Aorta (tissue), 5 donors: ENCODE measurements around the gene SLC36A3. TPM values are rescaled to one million over a fixed set of nuclear protein-coding genes. Genes with fewer than 3 reads are reported as not detected.

Experiments used
- ATAC-seq: fragments of 200-7000 bp; cut with Tn5 transposase; one replicate; pipeline ENCODE4 v1.9.1; 2022; ENCODE audit warnings: moderate library complexity; ENCODE audit not compliant: low FRiP score
- DNase-seq, 2 donors: peaks; one replicate each; pipeline ENCODE4 v3.0.0-alpha.2; 2020
- H3K27ac ChIP-seq, 2 donors: one replicate each; pipeline ENCODE4 v1.5.1; 2013; ENCODE audit warnings: low read length in 2 of 2, mild to moderate bottlenecking in 2 of 2, moderate library complexity in 2 of 2, control low read depth in 1 of 2, inconsistent platforms in 1 of 2, low read depth in 1 of 2
- H3K27me3 ChIP-seq, 2 donors: one replicate each; pipeline ENCODE4 v1.6.1; 2013; ENCODE audit warnings: control low read depth in 1 of 2, low read length in 1 of 2, mild to moderate bottlenecking in 1 of 2, moderate library complexity in 1 of 2; ENCODE audit not compliant: insufficient read depth in 2 of 2, control insufficient read depth in 1 of 2
- H3K36me3 ChIP-seq, 2 donors: one replicate each; pipeline ENCODE4 v1.6.1; 2013; ENCODE audit warnings: control low read depth in 1 of 2, low read length in 1 of 2, mild to moderate bottlenecking in 1 of 2; ENCODE audit not compliant: insufficient read depth in 2 of 2, control insufficient read depth in 1 of 2
- H3K4me1 ChIP-seq, 2 donors: one replicate each; pipeline ENCODE4 v1.6.1; 2013; ENCODE audit warnings: low read length in 2 of 2, control low read depth in 1 of 2, mild to moderate bottlenecking in 1 of 2, moderate library complexity in 1 of 2; ENCODE audit not compliant: insufficient read depth in 2 of 2, control insufficient read depth in 1 of 2
- H3K4me3 ChIP-seq, 2 donors: one replicate each; pipeline ENCODE4 v1.5.1; 2013; ENCODE audit warnings: low read length in 2 of 2, control low read depth in 1 of 2, mild to moderate bottlenecking in 1 of 2
- H3K9me3 ChIP-seq: one replicate; pipeline ENCODE4 v1.6.1; 2013; ENCODE audit warnings: mild to moderate bottlenecking, low read length; ENCODE audit not compliant: control insufficient read depth
- WGBS, 2 donors: extraction: QIAGEN DNeasy Blood & Tissue Kit; methylation state at CpG; one replicate each; pipeline ENCODE4 v1.1.7; 2013; 5-methylcytosine and 5-hydroxymethylcytosine counted together
- intact Hi-C, 2 donors: fragments of 100-400 bp; cut with DNase I; formaldehyde crosslinking; loops; one replicate each; pipeline versions ENCODE4 v1.14.2 to v1.15.0; 2022
- polyA plus RNA-seq, 2 donors: library from polyadenylated mRNA; stranded (reverse); fragments of 200-250 nt; gene quantifications; one replicate each; pipeline ENCODE4 v1.2.3, GENCODE V29; 2013
- total RNA-seq, 2 donors: library from RNA; stranded (reverse); fragmentation: NEBNext Ultra II Directional; extraction: Animal tissue kit (Norgen Biotek cat#: 25700); gene quantifications; one replicate each; pipeline ENCODE4 v1.2.1, GENCODE V29; 2021
- donor health status: healthy with polysubstance abuse.
- donor health status: Bipolar disorder and iron deficiency.
- donor health status: DM: no; HTN: no; CAD: no.
- donor health status: DM: no; HTN: no; CAD: no.
- donor health status: DM: yes; HTN: yes; CAD: no.

SLC36A3 gene
- total and polyA plus RNA-seq, 4 donors = not detected

- DNase-seq (no peak), ATAC-seq (no peak)
- Histone ChIP-seq H3K27me3 (no peaks in the 10 kb centered on the region), H3K27ac (no peak overlapping the region), H3K36me3 (no peaks in the 10 kb centered on the region), H3K9me3 (no peaks in the 10 kb centered on the region), H3K4me1 (no peaks in the 10 kb centered on the region), H3K4me3 (no peak overlapping the region)
- intact Hi-C loops = no loop called here
- WGBS, 2 donors = 91 to 92% methylated on average over 8 of the region's 8 CpGs
These were observed 69.9 kb downstream of the SLC36A3 start for GRCh38 chr5:151233616-151234085.

GRCh38 chr5:151231359-151231758 is 72.2 kb downstream of the SLC36A3 start:
- Histone ChIP-seq H3K36me3 (no peaks in the 10 kb centered on the region), H3K27me3 (no peaks in the 10 kb centered on the region), H3K4me1 (no peaks in the 10 kb centered on the region), H3K4me3 (no peak overlapping the region), H3K9me3 (no peaks in the 10 kb centered on the region), H3K27ac (no peak overlapping the region)
- no peak for ATAC-seq
- no peak for DNase-seq
- intact Hi-C loops = no loop called here

GRCh38 chr5:151230048-151230680 is 73.4 kb downstream of the SLC36A3 start:
- Histone ChIP-seq H3K27me3 (no peaks in the 10 kb centered on the region), H3K4me1 (no peaks in the 10 kb centered on the region), H3K9me3 (no peaks in the 10 kb centered on the region), H3K36me3 (no peaks in the 10 kb centered on the region), H3K4me3 (no peak overlapping the region), H3K27ac (no peak overlapping the region)
- 58 to 66% methylated on average over 6 of the region's 6 CpGs for WGBS, 2 donors
- no peak for ATAC-seq
- intact Hi-C loops = no loop called here
- no peak for DNase-seq

DNA sequence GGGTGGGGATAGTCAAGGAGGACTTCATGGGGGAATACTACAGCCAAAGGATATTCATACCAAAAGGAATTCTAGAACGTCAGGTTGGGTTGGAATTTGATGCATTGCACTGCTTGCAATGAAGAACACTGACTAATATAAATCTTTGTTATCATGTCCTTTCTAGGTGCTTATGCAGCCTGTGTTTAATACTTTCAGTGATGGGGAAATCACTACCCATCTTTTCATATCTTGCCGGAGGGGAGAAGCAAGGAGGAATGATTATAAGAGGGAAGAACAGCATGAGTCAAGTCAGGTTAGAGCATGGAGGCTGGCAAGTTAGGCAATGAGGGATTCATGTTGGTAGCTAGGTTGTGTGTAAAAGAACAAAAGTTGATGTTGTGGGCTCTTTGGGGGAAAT is 74.6 kb downstream of the SLC36A3 start:
- ATAC-seq (no peak), DNase-seq (no peak)
- Histone ChIP-seq H3K36me3 (no peaks in the 10 kb centered on the region), H3K4me3 (no peak overlapping the region), H3K27ac (no peak overlapping the region), H3K4me1 (no peaks in the 10 kb centered on the region), H3K9me3 (no peaks in the 10 kb centered on the region), H3K27me3 (no peaks in the 10 kb centered on the region)
- intact Hi-C loops = no loop called here
- 61 to 72% methylated on average over 2 of the region's 2 CpGs for WGBS, 2 donors

DNA sequence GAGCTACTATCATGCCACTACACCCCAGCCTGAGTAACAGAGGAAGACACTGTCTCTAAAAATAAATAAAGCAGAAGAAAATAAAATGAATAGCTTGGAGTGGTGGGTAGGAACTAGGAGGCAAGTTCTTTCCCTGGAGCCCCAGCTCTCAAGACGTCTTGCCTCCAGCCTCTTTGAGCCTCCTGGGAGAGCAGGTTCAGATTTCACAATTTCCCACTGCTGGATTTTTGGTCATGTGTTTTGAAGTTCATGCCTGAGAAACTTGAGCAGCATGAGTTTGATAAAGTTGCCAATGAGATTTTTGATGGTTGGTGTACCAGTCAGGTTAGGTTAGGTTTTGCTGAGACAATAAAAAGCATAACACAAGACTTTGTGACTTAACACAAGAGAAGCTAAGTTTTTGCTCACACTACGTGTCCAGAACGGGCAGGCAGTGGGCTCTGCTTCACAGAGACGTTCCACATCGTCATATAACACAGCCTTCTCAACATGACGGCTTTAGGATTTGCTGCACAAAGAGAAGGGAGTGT is 75.6 kb downstream of the SLC36A3 start:
- intact Hi-C loops = no loop called here
- no peak for DNase-seq
- Histone ChIP-seq H3K4me3 (no peak overlapping the region), H3K27me3 (no peaks in the 10 kb centered on the region), H3K27ac (no peak overlapping the region), H3K4me1 (no peaks in the 10 kb centered on the region), H3K9me3 (no peaks in the 10 kb centered on the region), H3K36me3 (no peaks in the 10 kb centered on the region)
- ATAC-seq = no peak
- WGBS, 2 donors = 76 to 91% methylated on average over 6 of the region's 6 CpGs

Other genes with a start within 250 kb of the SLC36A3 start
- 100 to 1,000 TPM in 1 of 2 donors, 10 to 100 TPM in 1; 83.3 to 105 TPM for gene TNIP1, start 222.7 kb downstream of the SLC36A3 start, total RNA-seq
- 10 to 100 TPM; 63.3 to 80.3 TPM for gene TNIP1, start 222.7 kb downstream of the SLC36A3 start, polyA plus RNA-seq
- 100 to 1,000 TPM; 277 to 284 TPM for gene ANXA6, start 146.0 kb downstream of the SLC36A3 start, total RNA-seq
- 100 to 1,000 TPM in 1 of 2 donors, 10 to 100 TPM in 1; 93.4 to 187 TPM for gene ANXA6, start 146.0 kb downstream of the SLC36A3 start, polyA plus RNA-seq
- 10 to 100 TPM; 51.9 to 70.7 TPM for gene CCDC69, start 79.7 kb downstream of the SLC36A3 start, total RNA-seq
- gene CCDC69, start 79.7 kb downstream of the SLC36A3 start, polyA plus RNA-seq = 10 to 100 TPM in 1 of 2 donors, 1 to 10 TPM in 1; 9.8 to 37.2 TPM
- 10 to 100 TPM; 25.0 to 32.7 TPM for gene GM2A, start 50.6 kb downstream of the SLC36A3 start, total RNA-seq
- gene GM2A, start 50.6 kb downstream of the SLC36A3 start, polyA plus RNA-seq = 10 to 100 TPM; 13.7 to 17.2 TPM
- gene SLC36A2, start 43.8 kb upstream of the SLC36A3 start, total RNA-seq = not detected
- not detected for gene SLC36A2, start 43.8 kb upstream of the SLC36A3 start, polyA plus RNA-seq
- 10 to 100 TPM; 13.6 to 19.0 TPM for gene SLC36A1, start 143.8 kb upstream of the SLC36A3 start, total RNA-seq
- gene SLC36A1, start 143.8 kb upstream of the SLC36A3 start, polyA plus RNA-seq = 1 to 10 TPM; 3.3 to 9.0 TPM